SK-N-SH (cell line): Measurements from ENCODE around the gene NEURL1. TPM values are rescaled to one million over a fixed set of nuclear protein-coding genes. Genes with fewer than 3 reads are reported as not detected.

Experiments used
- CTCF ChIA-PET: fragments of 300-600, 350-600 bp; formaldehyde crosslinking; extraction: SDS; loops from one replicate; lab custom pipeline; 2021; lab: Yijun Ruan, JAX
- POLR2A ChIA-PET: fragments of 350-600 bp; sonication (Branson Sonifier 250); formaldehyde crosslinking; extraction: SDS; loops from one replicate; lab custom pipeline; 2020; ENCODE audit warnings: antibody characterized with exemption, inconsistent platforms; lab: Yijun Ruan, JAX
- DNase-seq: peaks from one replicate; pipeline ENCODE4 v3.0.0; 2012
- H2AFZ ChIP-seq: fragments of 200-600 bp; sonication (generic); 2 replicates; pipeline ENCODE4 v1.8.1; 2016; ENCODE audit warnings: antibody characterized with exemption, mild to moderate bottlenecking, low read depth
- H3F3A ChIP-seq: fragments of 200-600 bp; sonication (generic); replicated peaks from 2 replicates; pipeline ENCODE3; 2016; ENCODE audit warnings: antibody characterized with exemption, mild to moderate bottlenecking; ENCODE audit not compliant: insufficient read depth
- H3K27ac ChIP-seq, 2 experiments: fragments of 200-500 bp in 1 of 2; fragments of 200-600 bp in 1 of 2; sonication (Bioruptor generic) in 1 of 2; sonication (generic), shearing (Covaris generic) in 1 of 2; 2 replicates each; pipeline versions ENCODE4 v1.5.1 to v1.6.1; 2014 to 2016; ENCODE audit warnings: low read depth in 2 of 2, inconsistent platforms in 1 of 2, low read length in 1 of 2, mild to moderate bottlenecking in 1 of 2, mixed read lengths in 1 of 2
- H3K27me3 ChIP-seq: fragments of 200-600 bp; sonication (generic), shearing (Covaris generic); 2 replicates; pipeline ENCODE4 v1.6.1; 2016; ENCODE audit warnings: mixed run types; ENCODE audit not compliant: insufficient read depth
- H3K36me3 ChIP-seq, 2 experiments: fragments of 200-500 bp in 1 of 2; fragments of 200-600 bp in 1 of 2; sonication (Bioruptor generic) in 1 of 2; sonication (generic) in 1 of 2; replicated peaks in 1 of 2; 2 replicates each; pipeline versions ENCODE3 to v1.5.1; 2014 to 2016; ENCODE audit warnings: low read length in 1 of 2, mild to moderate bottlenecking in 1 of 2; ENCODE audit not compliant: insufficient read depth in 2 of 2, control insufficient read depth in 1 of 2
- H3K4me1 ChIP-seq, 2 experiments: fragments of 200-500 bp in 1 of 2; fragments of 200-600 bp in 1 of 2; sonication (Bioruptor generic) in 1 of 2; sonication (generic), shearing (Covaris generic) in 1 of 2; 2 replicates each; pipeline versions ENCODE4 v1.5.1 to v1.6.1; 2014 to 2016; ENCODE audit warnings: low read depth in 1 of 2, low read length in 1 of 2, mixed run types in 1 of 2; ENCODE audit not compliant: insufficient read depth in 2 of 2, control insufficient read depth in 1 of 2
- H3K4me2 ChIP-seq: fragments of 200-600 bp; sonication (generic), shearing (Covaris generic); 2 replicates; pipeline ENCODE4 v1.6.1; 2017; ENCODE audit warnings: mixed run types
- H3K4me3 ChIP-seq, 2 experiments: fragments of 200-500 bp in 1 of 2; fragments of 200-600 bp in 1 of 2; sonication (Bioruptor generic) in 1 of 2; sonication (generic), shearing (Covaris generic) in 1 of 2; 2 replicates each; pipeline versions ENCODE4 v1.5.1 to v1.8.1; 2014 to 2016; ENCODE audit warnings: low read depth in 2 of 2, inconsistent platforms in 1 of 2, low read length in 1 of 2, mild to moderate bottlenecking in 1 of 2, mixed read lengths in 1 of 2, moderate library complexity in 1 of 2
- H3K79me2 ChIP-seq: fragments of 200-600 bp; sonication (generic); 2 replicates; pipeline ENCODE4 v1.8.1; 2017; ENCODE audit warnings: mild to moderate bottlenecking; ENCODE audit not compliant: insufficient read depth
- H3K9ac ChIP-seq: fragments of 200-600 bp; sonication (generic); 2 replicates; pipeline ENCODE4 v1.6.1; 2017; ENCODE audit warnings: mixed run types
- H3K9me2 ChIP-seq: fragments of 200-600 bp; sonication (generic); 2 replicates; pipeline ENCODE4 v1.6.1; 2017; ENCODE audit warnings: mixed run types
- H3K9me3 ChIP-seq: fragments of 200-600 bp; sonication (generic); 2 replicates; pipeline ENCODE4 v1.6.1; 2017; ENCODE audit warnings: mixed run types, mild to moderate bottlenecking, moderate library complexity
- H4K20me1 ChIP-seq: fragments of 200-600 bp; sonication (generic); 2 replicates; pipeline ENCODE4 v1.6.1; 2017; ENCODE audit warnings: mild to moderate bottlenecking, mixed run types; ENCODE audit not compliant: insufficient read depth
- ELF1 ChIP-seq: IDR thresholded peaks from 2 replicates; pipeline ENCODE4 v1.4.0; 2012
- EP300 ChIP-seq, 2 experiments: IDR thresholded peaks; 2 replicates each; pipeline versions ENCODE4 v1.4.0 to v1.6.1; 2012; ENCODE audit warnings: borderline replicate concordance in 1 of 2, low read depth in 1 of 2, low read length in 1 of 2
- EZH2phosphoT487 ChIP-seq: fragments of 200-600 bp; sonication (generic); IDR thresholded peaks from 2 replicates; pipeline ENCODE4 v1.6.1; 2017; ENCODE audit warnings: low read depth, mixed run types, mild to moderate bottlenecking, antibody characterized with exemption, moderate library complexity, borderline replicate concordance
- FOXJ3 ChIP-seq: sonication (generic); formaldehyde crosslinking; IDR thresholded peaks from 2 replicates; pipeline ENCODE4 v1.5.1; 2020; ENCODE audit warnings: mild to moderate bottlenecking, missing genetic modification reagents
- GATA2 ChIP-seq: sonication (generic); formaldehyde crosslinking; IDR thresholded peaks from 2 replicates; pipeline ENCODE4 v1.5.0; 2020; ENCODE audit warnings: mild to moderate bottlenecking, missing genetic modification reagents
- JUND ChIP-seq: IDR thresholded peaks from 2 replicates; pipeline ENCODE4 v1.4.0; 2012
- MAX ChIP-seq: IDR thresholded peaks from 2 replicates; pipeline ENCODE4 v1.4.0; 2012; ENCODE audit warnings: low read depth
- MEF2A ChIP-seq: IDR thresholded peaks from 2 replicates; pipeline ENCODE4 v1.4.0; 2012; ENCODE audit warnings: low read depth, borderline replicate concordance
- MXI1 ChIP-seq: IDR thresholded peaks from 2 replicates; pipeline ENCODE4 v1.6.1; 2012; ENCODE audit warnings: mild to moderate bottlenecking, low read depth, low read length, improper control_type of control experiment
- POLR2AphosphoS5 ChIP-seq: IDR thresholded peaks from 2 replicates; pipeline ENCODE4 v1.6.1; 2012; ENCODE audit warnings: low read depth, low read length
- RCOR1 ChIP-seq: fragments of 150-350 bp; IDR thresholded peaks from 2 replicates; pipeline ENCODE4 v1.6.1; 2017; ENCODE audit warnings: antibody characterized with exemption, low read length
- REST ChIP-seq: IDR thresholded peaks from 2 replicates; pipeline ENCODE4 v1.6.1; 2012; ENCODE audit warnings: mild to moderate bottlenecking, low read depth, low read length, moderate library complexity
- RFX5 ChIP-seq: IDR thresholded peaks from 2 replicates; pipeline ENCODE4 v1.6.1; 2012; ENCODE audit warnings: mild to moderate bottlenecking, improper control_type of control experiment, low read length
- RXRA ChIP-seq: IDR thresholded peaks from 2 replicates; pipeline ENCODE4 v1.4.0; 2012; ENCODE audit warnings: low read depth, mild to moderate bottlenecking, borderline replicate concordance
- SMC3 ChIP-seq: IDR thresholded peaks from 2 replicates; pipeline ENCODE4 v1.6.1; 2012; ENCODE audit warnings: low read depth, low read length, improper control_type of control experiment
- USF1 ChIP-seq: IDR thresholded peaks from 2 replicates; pipeline ENCODE4 v1.4.0; 2012; ENCODE audit warnings: low read depth, borderline replicate concordance
- YY1 ChIP-seq: IDR thresholded peaks from 2 replicates; pipeline ENCODE4 v1.4.0; 2012; ENCODE audit warnings: low read depth, mild to moderate bottlenecking
- WGBS: methylation state at CpG from one replicate; pipeline ENCODE4 v1.1.6; 2017; ENCODE audit warnings: low lambda C conversion rate; 5-methylcytosine and 5-hydroxymethylcytosine counted together
- polyA plus RNA-seq, 3 experiments: library from polyadenylated mRNA; depleted of rRNA; stranded (reverse); fragments of >200 nt; gene quantifications; 2 replicates each; pipeline ENCODE4 v1.2.3, GENCODE V29; 2012

NEURL1 gene
- polyA plus RNA-seq, 1 of the 3 experiments (the other 2 are of a cell fraction), result 0.05 TPM

GRCh38 chr10:103602028-103602851, 108.7 kb downstream of the NEURL1 start (continued):
- no peak for TF ChIP-seq RCOR1
- no peak for TF ChIP-seq SMC3
- no peak for TF ChIP-seq RFX5
- TF ChIP-seq, all 33 proteins: peak for 0

- Histone ChIP-seq H3K9me2 (no peaks in the 10 kb centered on the region), H3K4me2 (no peak overlapping the region), H3K4me1 (peaks cover 0 to 18% of the 10 kb centered on the region in 2 experiments; a peak in 2 of 4 replicates), H3K4me3 (no peak overlapping the region), H4K20me1 (no peaks in the 10 kb centered on the region), H3K79me2 (no peaks in the 10 kb centered on the region), H3K27me3 (no peaks in the 10 kb centered on the region), H3K9ac (no peak overlapping the region), H2AFZ (no peak overlapping the region), H3K27ac (no peak overlapping the region), H3K9me3 (no peaks in the 10 kb centered on the region), H3F3A (no peaks in the 10 kb centered on the region), H3K36me3 (no peaks in the 10 kb centered on the region)
- 95% methylated on average over 15 of the region's 16 CpGs for WGBS
- ChIA-PET POLR2A (no interaction called here), CTCF (interaction anchor here (0.7 to 6.9 kb wide), 5 partner anchors 11 to 256 kb away, joined by 3 to 91 read pairs (median 4); no protein-coding TSS in a partner anchor)
- no peak for DNase-seq
- TF ChIP-seq JUND (no peak), MEF2A (no peak), POLR2AphosphoS5 (no peak), FOXJ3 (no peak), MXI1 (no peak), EP300 (IDR thresholded peaks at IDR 0.05; ENCODE audit: borderline replicate concordance in 1 of 2, low read depth in 1 of 2, low read length in 1 of 2) (no peak), REST (no peak), EZH2phosphoT487 (no peak), YY1 (no peak), SMC3 (no peak), RXRA (no peak), USF1 (no peak), GATA2 (CRISPR knock-in tag) (no peak), ELF1 (no peak), MAX (no peak)
Observed at GRCh38 chr10:103602852-103603155, 109.3 kb downstream of the NEURL1 start.
